Caco-2 (cell line): ENCODE data around the gene KLF9. TPM values are rescaled to one million over a fixed set of nuclear protein-coding genes. Genes with fewer than 3 reads are reported as not detected.

Source experiments
- BruUV-seq: library from RNA; stranded (reverse); fragments of 400-500 nt; replicated peaks from 2 replicates; lab custom pipeline; 2021; lab: Mats Ljungman, UMichigan
- CTCF ChIA-PET: fragments of 300-600 bp; sonication (Branson Sonifier 250); formaldehyde crosslinking; loops from one replicate; lab custom pipeline; 2022; ENCODE audit warnings: antibody characterized with exemption; lab: Charles Lee
- POLR2A ChIA-PET: fragments of 300-600 bp; sonication (Branson Sonifier 250); formaldehyde crosslinking; loops from one replicate; lab custom pipeline; 2022; ENCODE audit warnings: antibody characterized with exemption; lab: Charles Lee
- DNase-seq, 2 experiments: peaks; one replicate each; pipeline versions ENCODE4 v3.0.0 to v3.0.0-alpha.2; 2020 to 2022
- H3K27me3 ChIP-seq: replicated peaks from 2 replicates; pipeline ENCODE4 v1.6.0; 2011; ENCODE audit warnings: low read length; ENCODE audit not compliant: control insufficient read depth, insufficient read depth
- H3K36me3 ChIP-seq: 2 replicates; pipeline ENCODE4 v1.5.1; 2011; ENCODE audit warnings: low read length; ENCODE audit not compliant: control insufficient read depth, insufficient read depth
- H3K4me1 ChIP-seq: fragments of 250-450 bp; sonication (Bioruptor Pico); 2 replicates; pipeline ENCODE4 v1.5.1; 2020; ENCODE audit warnings: mild to moderate bottlenecking
- H3K4me3 ChIP-seq: 2 replicates; pipeline ENCODE4 v1.5.1; 2011; ENCODE audit warnings: low read depth, mild to moderate bottlenecking, control low read depth, low read length
- H3K9me3 ChIP-seq: fragments of 250-450 bp; sonication (Bioruptor Pico); 2 replicates; pipeline ENCODE4 v1.5.1; 2020; ENCODE audit warnings: mild to moderate bottlenecking, moderate library complexity
- H3K27ac Mint-ChIP-seq: one replicate; pipeline ENCODE4 v1.8.0; 2022; ENCODE audit warnings: mixed read lengths; ENCODE audit not compliant: unreplicated experiment
- H3K27me3 Mint-ChIP-seq: one replicate; pipeline ENCODE4 v1.8.0; 2022; ENCODE audit warnings: mixed read lengths; ENCODE audit not compliant: insufficient read depth, unreplicated experiment
- H3K36me3 Mint-ChIP-seq: one replicate; pipeline ENCODE4 v1.8.0; 2022; ENCODE audit warnings: mild to moderate bottlenecking, mixed read lengths; ENCODE audit not compliant: insufficient read depth, unreplicated experiment
- H3K4me1 Mint-ChIP-seq: one replicate; pipeline ENCODE4 v1.8.0; 2022; ENCODE audit warnings: low read depth, mixed read lengths; ENCODE audit not compliant: unreplicated experiment
- H3K4me3 Mint-ChIP-seq: one replicate; pipeline ENCODE4 v1.8.0; 2022; ENCODE audit warnings: mild to moderate bottlenecking, moderate library complexity, mixed read lengths; ENCODE audit not compliant: unreplicated experiment
- H3K9me3 Mint-ChIP-seq: one replicate; pipeline ENCODE4 v1.8.0; 2022; ENCODE audit warnings: mixed read lengths; ENCODE audit not compliant: unreplicated experiment
- CTCF ChIP-seq, 2 experiments: fragments of 200-600 bp in 1 of 2; IDR thresholded peaks; 1 replicate in 1 of 2; 2 replicates in 1 of 2; pipeline versions ENCODE4 v1.5.1 to v1.8.0; 2011 to 2022; ENCODE audit warnings: antibody characterized with exemption in 1 of 2, control low read depth in 1 of 2, inconsistent platforms in 1 of 2, low read depth in 1 of 2, low read length in 1 of 2, mild to moderate bottlenecking in 1 of 2, moderate library complexity in 1 of 2; ENCODE audit not compliant: insufficient read depth in 1 of 2, severe bottlenecking in 1 of 2, unreplicated experiment in 1 of 2
- intact Hi-C: fragments of 100-400 bp; cut with micrococcal nuclease; formaldehyde crosslinking; loops from one replicate; pipeline ENCODE4 v1.10.0; 2022; ENCODE audit not compliant: unreplicated experiment
- total RNA-seq: library from RNA; stranded (reverse); gene quantifications from 2 replicates; pipeline ENCODE4 v1.2.3, GENCODE V29; 2022

Gene KLF9
- total RNA-seq, 1 experiment from 2014 or later = 0.98 TPM

DNA sequence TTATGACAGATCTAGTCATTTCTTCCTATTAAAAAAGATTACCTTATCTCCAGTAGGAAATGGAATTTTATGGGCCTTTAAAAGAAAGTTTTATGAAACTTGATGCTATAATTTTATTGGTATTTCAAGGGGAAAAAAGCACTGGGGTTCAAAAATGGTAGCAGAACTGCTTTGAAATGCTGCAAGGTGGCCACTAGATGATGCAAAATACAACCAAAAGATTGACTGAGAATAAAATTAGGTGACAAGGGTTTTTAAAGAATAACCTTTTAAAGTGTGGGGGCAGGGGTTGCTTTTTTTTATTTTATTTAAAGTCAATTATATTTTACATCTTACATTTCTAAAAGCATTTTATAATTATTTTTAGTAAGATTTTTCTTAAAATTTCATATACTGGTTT, 61.7 kb downstream of the KLF9 start:
- ChIA-PET CTCF (no interaction called here), POLR2A (no interaction called here)
- Mint-ChIP-seq H3K4me1 (no peaks in the 10 kb centered on the region), H3K4me3 (no peak overlapping the region), H3K9me3 (no peaks in the 10 kb centered on the region), H3K27ac (no peak overlapping the region), H3K36me3 (no peaks in the 10 kb centered on the region), H3K27me3 (no peaks in the 10 kb centered on the region)
- H3K9me3 ChIP-seq = no peaks in the 10 kb centered on the region
- TSS peak; percentile 28 for BruUV-seq
- no peaks in the 10 kb centered on the region for H3K4me1 ChIP-seq
- no peak for DNase-seq
- no peaks in the 10 kb centered on the region for H3K36me3 ChIP-seq
- intact Hi-C loops = no loop called here
- no peaks in the 10 kb centered on the region for H3K27me3 ChIP-seq
- TF ChIP-seq CTCF (IDR thresholded peaks at IDR 0.05; ENCODE audit: insufficient read depth in 1 of 2, low read depth in 1 of 2, low read length in 1 of 2, severe bottlenecking in 1 of 2, unreplicated experiment in 1 of 2) = no peak
- H3K4me3 ChIP-seq = no peak overlapping the region

GRCh38 chr9:70352356-70352755, 62.1 kb downstream of the KLF9 start:
- Histone ChIP-seq H3K4me3 (no peak overlapping the region), H3K9me3 (no peaks in the 10 kb centered on the region), H3K27me3 (no peaks in the 10 kb centered on the region), H3K36me3 (no peaks in the 10 kb centered on the region), H3K4me1 (no peaks in the 10 kb centered on the region)
- intact Hi-C loops = no loop called here
- ChIA-PET CTCF (no interaction called here), POLR2A (no interaction called here)
- BruUV-seq = no TSS peak
- no peak for TF ChIP-seq CTCF (IDR thresholded peaks at IDR 0.05; ENCODE audit: insufficient read depth in 1 of 2, low read depth in 1 of 2, low read length in 1 of 2, severe bottlenecking in 1 of 2, unreplicated experiment in 1 of 2)
- Mint-ChIP-seq H3K27me3 (no peaks in the 10 kb centered on the region), H3K4me1 (no peaks in the 10 kb centered on the region), H3K36me3 (no peaks in the 10 kb centered on the region), H3K4me3 (no peak overlapping the region), H3K9me3 (no peaks in the 10 kb centered on the region), H3K27ac (no peak overlapping the region)
- DNase-seq = no peak

GRCh38 chr9:70347046-70347445, 67.4 kb downstream of the KLF9 start:
- no peak for TF ChIP-seq CTCF (IDR thresholded peaks at IDR 0.05; ENCODE audit: insufficient read depth in 1 of 2, low read depth in 1 of 2, low read length in 1 of 2, severe bottlenecking in 1 of 2, unreplicated experiment in 1 of 2)
- ChIA-PET POLR2A (no interaction called here), CTCF (no interaction called here)
- Mint-ChIP-seq H3K9me3 (no peaks in the 10 kb centered on the region), H3K27ac (no peak overlapping the region), H3K4me3 (no peak overlapping the region), H3K4me1 (no peaks in the 10 kb centered on the region), H3K27me3 (no peaks in the 10 kb centered on the region), H3K36me3 (no peaks in the 10 kb centered on the region)
- no peaks in the 10 kb centered on the region for H3K4me1 ChIP-seq
- BruUV-seq = no TSS peak
- H3K9me3 ChIP-seq = no peaks in the 10 kb centered on the region
- H3K27me3 ChIP-seq = no peaks in the 10 kb centered on the region
- DNase-seq = no peak
- no peak overlapping the region for H3K4me3 ChIP-seq
- intact Hi-C loops = no loop called here
- no peaks in the 10 kb centered on the region for H3K36me3 ChIP-seq
